Measurements from ENCODE around the gene MTX2.
"Not testable (repeated sequence)": the region's sequence is repeated elsewhere in the genome, so short reads cannot be mapped to it uniquely, and the experiment has no call there.

The MTX2 gene

GRCh38 chr2:176293334-176293733 lies 24.1 kb downstream of the MTX2 start:
- no peak overlapping the region for H3K4me3 ChIP-seq (ENCODE audit: low read depth, low read length)
- TF ChIP-seq CTCF (IDR thresholded peaks at IDR 0.05; ENCODE audit: low read depth, low read length) = no peak
- in situ Hi-C loops (cut with HindIII; ENCODE audit: low sequenced_read_pairs) = no loop called here
- DNase-seq (ENCODE audit: low read depth, low spot score) = no peak

- H3K4me3 ChIP-seq (ENCODE audit: low read depth, low read length) = no peak overlapping the region
- no peak for DNase-seq (ENCODE audit: low read depth, low spot score)
- in situ Hi-C loops (cut with HindIII; ENCODE audit: low sequenced_read_pairs) = no loop called here
- no peak for TF ChIP-seq CTCF (IDR thresholded peaks at IDR 0.05; ENCODE audit: low read depth, low read length)
Observed at GRCh38 chr2:176297067-176297466, 27.8 kb downstream of the MTX2 start.

DNA sequence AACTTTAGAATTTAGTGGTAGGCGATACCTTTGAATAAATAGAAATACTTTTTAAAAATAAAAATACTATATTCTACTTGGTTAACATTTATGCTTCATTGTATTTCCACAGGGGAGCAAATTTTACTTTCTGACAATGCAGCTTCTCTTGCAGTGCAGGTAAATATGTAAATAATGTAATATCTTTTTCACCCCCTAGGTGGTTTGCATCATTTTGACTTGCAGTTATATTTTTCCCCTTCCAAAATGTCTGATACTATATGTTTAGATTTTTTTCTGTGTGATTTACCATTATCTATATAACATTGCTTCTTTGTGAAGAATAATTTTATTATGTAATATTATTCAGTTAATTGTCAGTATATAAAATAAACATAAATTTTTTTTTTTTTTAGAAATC lies 28.5 kb downstream of the MTX2 start:
- in situ Hi-C loops (cut with HindIII; ENCODE audit: low sequenced_read_pairs) = no loop called here
- TF ChIP-seq CTCF (IDR thresholded peaks at IDR 0.05; ENCODE audit: low read depth, low read length) = no peak
- no peak overlapping the region for H3K4me3 ChIP-seq (ENCODE audit: low read depth, low read length)
- DNase-seq (ENCODE audit: low read depth, low spot score) = no peak

- in situ Hi-C loops (cut with HindIII; ENCODE audit: low sequenced_read_pairs); DNase-seq (ENCODE audit: low read depth, low spot score); H3K4me3 ChIP-seq (ENCODE audit: low read depth, low read length): not testable (repeated sequence)
Observed at GRCh38 chr2:176306020-176306419, 36.8 kb downstream of the MTX2 start.

GRCh38 chr2:176317199-176317598 lies 48.0 kb downstream of the MTX2 start:
- in situ Hi-C loops (cut with HindIII; ENCODE audit: low sequenced_read_pairs) = no loop called here
- no peak for DNase-seq (ENCODE audit: low read depth, low spot score)
- no peak for TF ChIP-seq CTCF (IDR thresholded peaks at IDR 0.05; ENCODE audit: low read depth, low read length)
- H3K4me3 ChIP-seq (ENCODE audit: low read depth, low read length) = no peak overlapping the region

- H3K4me3 ChIP-seq (ENCODE audit: low read depth, low read length) = no peak overlapping the region
- no peak for DNase-seq (ENCODE audit: low read depth, low spot score)
- in situ Hi-C loops (cut with HindIII; ENCODE audit: low sequenced_read_pairs) = no loop called here
- no peak for TF ChIP-seq CTCF (IDR thresholded peaks at IDR 0.05; ENCODE audit: low read depth, low read length)
Observed at GRCh38 chr2:176317623-176318065, 48.4 kb downstream of the MTX2 start.

- DNase-seq (ENCODE audit: low read depth, low spot score) = no peak
- TF ChIP-seq CTCF (IDR thresholded peaks at IDR 0.05; ENCODE audit: low read depth, low read length) = no peak
- H3K4me3 ChIP-seq (ENCODE audit: low read depth, low read length) = no peak overlapping the region
- in situ Hi-C loops (cut with HindIII; ENCODE audit: low sequenced_read_pairs) = no loop called here
Observed at GRCh38 chr2:176321916-176322315, 52.7 kb downstream of the MTX2 start.
